ENCODE measurements around the gene SNTA1.

- TF ChIP-seq CTCF (IDR thresholded peaks at IDR 0.05) = no peak
- no peak for TF ChIP-seq POLR2A (IDR thresholded peaks at IDR 0.05)
- TF ChIP-seq POLR2AphosphoS5 (IDR thresholded peaks at IDR 0.05) = no peak
- TF ChIP-seq EP300 (IDR thresholded peaks at IDR 0.05) = no peak
Observed at GRCh38 chr20:33394718-33395117, 48.8 kb downstream of the SNTA1 start.
